Measurements from ENCODE around the gene SLC16A11. TPM values are rescaled to one million over a fixed set of nuclear protein-coding genes. Genes with fewer than 3 reads are reported as not detected.

SLC16A11 gene
- total and polyA plus RNA-seq, 10 of the 15 experiments (the other 5 are each of a cell fraction or from before 2014, with no cell fraction given), result 0.11 to 2.7 (median 0.84) TPM

- TF ChIP-seq SMARCA5 (IDR thresholded peaks at IDR 0.05), result no peak
- TF ChIP-seq, protein P1, sequence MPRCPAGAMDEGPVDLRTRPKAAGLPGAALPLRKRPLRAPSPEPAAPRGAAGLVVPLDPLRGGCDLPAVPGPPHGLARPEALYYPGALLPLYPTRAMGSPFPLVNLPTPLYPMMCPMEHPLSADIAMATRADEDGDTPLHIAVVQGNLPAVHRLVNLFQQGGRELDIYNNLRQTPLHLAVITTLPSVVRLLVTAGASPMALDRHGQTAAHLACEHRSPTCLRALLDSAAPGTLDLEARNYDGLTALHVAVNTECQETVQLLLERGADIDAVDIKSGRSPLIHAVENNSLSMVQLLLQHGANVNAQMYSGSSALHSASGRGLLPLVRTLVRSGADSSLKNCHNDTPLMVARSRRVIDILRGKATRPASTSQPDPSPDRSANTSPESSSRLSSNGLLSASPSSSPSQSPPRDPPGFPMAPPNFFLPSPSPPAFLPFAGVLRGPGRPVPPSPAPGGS (IDR thresholded peaks at IDR 0.05; ENCODE audit: borderline replicate concordance, insufficient read depth, low read depth, low read length, poor library complexity, severe bottlenecking), result no peak
Measured at GRCh38 chr17:7077911-7078546, 34.1 kb upstream of the SLC16A11 start (continued).

GRCh38 chr17:7074931-7075330, 31.0 kb upstream of the SLC16A11 start:
- Histone ChIP-seq H3K36me3 (ENCODE audit: control insufficient read depth in 2 of 2, insufficient read depth in 2 of 2, low read length in 1 of 2) (no peaks in the 10 kb centered on the region), H2AFZ (ENCODE audit: control insufficient read depth, low read depth, low read length) (no peak overlapping the region), H3K4me1 (ENCODE audit: control insufficient read depth, insufficient read depth, low read length) (no peaks in the 10 kb centered on the region), H3K4me2 (ENCODE audit: control insufficient read depth, insufficient read depth) (no peak overlapping the region), H3K79me2 (ENCODE audit: control insufficient read depth, insufficient read depth, low read length) (no peaks in the 10 kb centered on the region), H3K9me3 (replicated peaks; ENCODE audit: control insufficient read depth, insufficient read depth, low read length) (no peaks in the 10 kb centered on the region), H4K20me1 (ENCODE audit: control insufficient read depth, insufficient read depth) (no peaks in the 10 kb centered on the region), H3K4me3 (no peak overlapping the region), H3K27ac (ENCODE audit: control insufficient read depth, insufficient read depth) (no peak overlapping the region), H3K9ac (ENCODE audit: control insufficient read depth, insufficient read depth, low read length) (no peak overlapping the region), H3K27me3 (replicated peaks in 1 of 2; ENCODE audit: control insufficient read depth in 2 of 2, insufficient read depth in 2 of 2, low read length in 1 of 2) (no peaks in the 10 kb centered on the region)
- intact Hi-C loops (cut with micrococcal nuclease; ENCODE audit: unreplicated experiment) (no loop called here), in situ Hi-C loops (cut with MboI) (no loop called here)
- BruUV-seq (replicated peaks), result no TSS peak
- DNase-seq (ENCODE audit: low read depth, low spot score), result no peak
- SMC1A ChIA-PET (ENCODE audit: uncharacterized antibody, unreplicated experiment), result no interaction called here
- WGBS (ENCODE audit: insufficient coverage, insufficient replicate concordance, low lambda C conversion rate, missing lambda C conversion rate), result 50% methylated on average over 14 of the region's 14 CpGs
- ATAC-seq, result no peak
- no peak for FAIRE-seq
- CTCF ChIA-PET, result interaction anchor here (0.6 to 1.4 kb wide), 3 partner anchors 21 to 1510 kb away, joined by 3 to 4 read pairs (median 3); no protein-coding TSS in a partner anchor
- RAD21 ChIA-PET (ENCODE audit: unreplicated experiment), result interaction anchor here (0.6 kb wide), 1 partner anchor 61 kb away, joined by 3 read pairs; no protein-coding TSS in a partner anchor
- POLR2A ChIA-PET, result no interaction called here
- TF ChIP-seq RELA (IDR thresholded peaks at IDR 0.05; ENCODE audit: borderline replicate concordance, partially characterized antibody) (no peak), FOXM1 (IDR thresholded peaks at IDR 0.05; ENCODE audit: low read depth, low read length) (no peak), MEF2A (IDR thresholded peaks at IDR 0.05; ENCODE audit: insufficient read depth, low read depth, low read length) (no peak), IRF4 (IDR thresholded peaks at IDR 0.05; ENCODE audit: low read depth, low read length) (no peak), EP300 (IDR thresholded peaks at IDR 0.05; ENCODE audit: borderline replicate concordance in 1 of 2, control insufficient read depth in 1 of 2, low read depth in 2 of 2, low read length in 2 of 2) (no peak), ZNF592 (IDR thresholded peaks at IDR 0.05) (no peak), SKIL (IDR thresholded peaks at IDR 0.05; ENCODE audit: low read depth, poor library complexity, severe bottlenecking) (no peak), EZH2 (IDR thresholded peaks at IDR 0.05; ENCODE audit: borderline replicate concordance, control insufficient read depth, low read depth, low read length) (no peak), IKZF1 (conservative IDR thresholded peaks at IDR 0.05) (no peak), ZNF384 (IDR thresholded peaks at IDR 0.05; ENCODE audit: borderline replicate concordance, low read depth, low read length) (no peak), PAX8 (IDR thresholded peaks at IDR 0.05) (no peak), ZZZ3 (IDR thresholded peaks at IDR 0.05; ENCODE audit: control insufficient read depth, insufficient read length, low read depth) (no peak)

Measured in GM12878 (cell line).